ENCODE results near the gene MIA3.
"Not testable (repeated sequence)": the region's sequence is repeated elsewhere in the genome, so short reads cannot be mapped to it uniquely, and the experiment has no call there.

The MIA3 gene, protein sequence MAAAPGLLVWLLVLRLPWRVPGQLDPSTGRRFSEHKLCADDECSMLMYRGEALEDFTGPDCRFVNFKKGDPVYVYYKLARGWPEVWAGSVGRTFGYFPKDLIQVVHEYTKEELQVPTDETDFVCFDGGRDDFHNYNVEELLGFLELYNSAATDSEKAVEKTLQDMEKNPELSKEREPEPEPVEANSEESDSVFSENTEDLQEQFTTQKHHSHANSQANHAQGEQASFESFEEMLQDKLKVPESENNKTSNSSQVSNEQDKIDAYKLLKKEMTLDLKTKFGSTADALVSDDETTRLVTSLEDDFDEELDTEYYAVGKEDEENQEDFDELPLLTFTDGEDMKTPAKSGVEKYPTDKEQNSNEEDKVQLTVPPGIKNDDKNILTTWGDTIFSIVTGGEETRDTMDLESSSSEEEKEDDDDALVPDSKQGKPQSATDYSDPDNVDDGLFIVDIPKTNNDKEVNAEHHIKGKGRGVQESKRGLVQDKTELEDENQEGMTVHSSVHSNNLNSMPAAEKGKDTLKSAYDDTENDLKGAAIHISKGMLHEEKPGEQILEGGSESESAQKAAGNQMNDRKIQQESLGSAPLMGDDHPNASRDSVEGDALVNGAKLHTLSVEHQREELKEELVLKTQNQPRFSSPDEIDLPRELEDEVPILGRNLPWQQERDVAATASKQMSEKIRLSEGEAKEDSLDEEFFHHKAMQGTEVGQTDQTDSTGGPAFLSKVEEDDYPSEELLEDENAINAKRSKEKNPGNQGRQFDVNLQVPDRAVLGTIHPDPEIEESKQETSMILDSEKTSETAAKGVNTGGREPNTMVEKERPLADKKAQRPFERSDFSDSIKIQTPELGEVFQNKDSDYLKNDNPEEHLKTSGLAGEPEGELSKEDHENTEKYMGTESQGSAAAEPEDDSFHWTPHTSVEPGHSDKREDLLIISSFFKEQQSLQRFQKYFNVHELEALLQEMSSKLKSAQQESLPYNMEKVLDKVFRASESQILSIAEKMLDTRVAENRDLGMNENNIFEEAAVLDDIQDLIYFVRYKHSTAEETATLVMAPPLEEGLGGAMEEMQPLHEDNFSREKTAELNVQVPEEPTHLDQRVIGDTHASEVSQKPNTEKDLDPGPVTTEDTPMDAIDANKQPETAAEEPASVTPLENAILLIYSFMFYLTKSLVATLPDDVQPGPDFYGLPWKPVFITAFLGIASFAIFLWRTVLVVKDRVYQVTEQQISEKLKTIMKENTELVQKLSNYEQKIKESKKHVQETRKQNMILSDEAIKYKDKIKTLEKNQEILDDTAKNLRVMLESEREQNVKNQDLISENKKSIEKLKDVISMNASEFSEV (N-terminal part only)

DNA sequence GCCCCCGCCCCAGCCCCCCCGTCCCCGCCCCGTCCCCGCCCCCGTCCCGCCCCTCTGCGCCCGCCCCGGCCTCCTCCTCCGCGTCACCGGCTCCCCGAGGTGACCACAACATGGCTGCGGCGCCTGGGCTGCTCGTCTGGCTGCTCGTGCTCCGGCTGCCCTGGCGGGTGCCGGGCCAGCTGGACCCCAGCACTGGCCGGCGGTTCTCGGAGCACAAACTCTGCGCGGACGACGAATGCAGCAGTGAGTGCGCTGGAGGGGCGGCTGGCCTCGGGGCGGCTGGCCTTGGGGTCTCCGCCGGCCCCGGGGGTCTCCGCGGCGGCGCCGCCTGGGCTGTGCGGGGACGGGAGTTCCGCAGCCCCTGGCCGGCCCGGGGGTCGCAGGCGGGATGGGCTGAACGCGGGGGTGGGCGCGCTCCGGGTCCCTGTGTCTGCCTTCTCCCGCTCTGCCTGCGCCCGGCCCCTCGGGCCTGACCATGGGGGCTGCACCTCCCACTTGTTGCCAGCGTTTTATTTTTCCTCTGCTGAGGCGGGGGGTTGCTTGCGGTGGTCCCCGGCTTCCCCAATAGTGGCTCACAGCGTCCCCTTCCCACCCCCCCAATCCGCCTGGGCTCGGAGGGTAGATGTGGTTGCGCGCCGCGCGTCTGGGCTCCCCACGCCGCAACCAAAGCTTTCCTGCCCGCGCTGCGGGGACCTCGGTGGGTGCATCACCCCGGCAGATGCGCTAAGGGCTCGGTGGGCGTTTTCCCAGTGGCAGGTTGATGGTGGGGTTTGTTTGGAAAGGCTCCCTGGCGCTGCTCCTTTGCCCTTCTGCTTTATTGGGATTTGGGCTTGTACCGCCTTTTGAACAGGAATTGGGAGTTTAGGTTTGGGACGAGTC lies at the start of gene MIA3:
Gene MIA3, plus strand, starts transcription at position 97 of the 879 bp plus-strand sequence. Its CDS starts 14 bp downstream, at position 111.
- peak; percentile 29 to 58 for DNase-seq (ENCODE audit: low read depth in 2 of 2, low spot score in 1 of 2)

DNA sequence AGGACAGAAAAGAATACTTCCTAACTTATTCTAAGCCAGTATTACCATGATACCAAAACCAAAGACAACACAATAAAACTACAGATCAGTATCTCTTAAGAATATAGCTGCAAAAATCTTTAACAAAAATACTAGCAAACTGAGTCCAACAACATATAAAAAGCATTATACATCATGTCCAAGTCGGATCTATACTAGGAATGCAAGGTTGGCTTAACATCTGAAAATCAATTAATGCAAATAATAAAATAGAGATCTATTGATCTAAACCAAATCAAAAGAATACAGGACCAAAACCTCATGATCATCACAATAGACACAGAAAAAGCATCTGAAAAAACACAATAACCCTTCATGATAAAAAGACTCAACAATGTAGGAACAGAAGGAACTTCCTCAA lies 47.1 kb upstream of the MIA3 start:
- no peak for DNase-seq (ENCODE audit: low read depth in 2 of 2, low spot score in 1 of 2)

- DNase-seq (ENCODE audit: low read depth in 2 of 2, low spot score in 1 of 2), result no peak
Observed at GRCh38 chr1:222579316-222579715, 38.6 kb upstream of the MIA3 start.

- no peak for DNase-seq (ENCODE audit: low read depth in 2 of 2, low spot score in 1 of 2)
Observed at GRCh38 chr1:222582099-222582774, 35.7 kb upstream of the MIA3 start.

GRCh38 chr1:222583079-222583478 lies 34.8 kb upstream of the MIA3 start:
- no peak for DNase-seq (ENCODE audit: low read depth in 2 of 2, low spot score in 1 of 2)

DNA sequence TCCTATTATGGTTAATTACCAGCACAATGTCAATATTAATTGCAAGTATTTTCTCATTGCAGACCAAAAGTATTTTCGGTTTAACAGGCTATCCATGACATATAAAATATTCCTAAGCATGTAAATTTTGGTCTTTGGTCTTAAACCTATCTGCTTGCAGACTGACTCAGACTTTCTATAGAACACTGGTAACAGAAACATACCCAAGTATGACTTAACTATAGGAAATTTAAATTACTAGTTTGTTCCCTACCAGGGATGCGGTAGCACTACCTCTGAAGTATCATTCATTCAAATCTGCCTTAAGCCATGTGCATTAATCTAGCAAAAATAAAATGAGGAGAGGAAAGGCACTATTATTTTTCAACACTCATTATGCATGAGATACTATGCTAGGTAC lies 31.1 kb upstream of the MIA3 start:
- no peak for DNase-seq (ENCODE audit: low read depth in 2 of 2, low spot score in 1 of 2)

GRCh38 chr1:222588135-222588534 lies 29.8 kb upstream of the MIA3 start:
- DNase-seq (ENCODE audit: low read depth in 2 of 2, low spot score in 1 of 2), result no peak

GRCh38 chr1:222589462-222590302 lies 28.2 kb upstream of the MIA3 start, which contains the start of gene TAF1A:
Gene TAF1A, minus strand, starts transcription at chr1:222589933.
- peak; percentile 55 to 73 for DNase-seq (ENCODE audit: low read depth in 2 of 2, low spot score in 1 of 2)

- no peak for DNase-seq (ENCODE audit: low read depth in 2 of 2, low spot score in 1 of 2)
Observed at GRCh38 chr1:222592171-222592570, 25.7 kb upstream of the MIA3 start.

DNA sequence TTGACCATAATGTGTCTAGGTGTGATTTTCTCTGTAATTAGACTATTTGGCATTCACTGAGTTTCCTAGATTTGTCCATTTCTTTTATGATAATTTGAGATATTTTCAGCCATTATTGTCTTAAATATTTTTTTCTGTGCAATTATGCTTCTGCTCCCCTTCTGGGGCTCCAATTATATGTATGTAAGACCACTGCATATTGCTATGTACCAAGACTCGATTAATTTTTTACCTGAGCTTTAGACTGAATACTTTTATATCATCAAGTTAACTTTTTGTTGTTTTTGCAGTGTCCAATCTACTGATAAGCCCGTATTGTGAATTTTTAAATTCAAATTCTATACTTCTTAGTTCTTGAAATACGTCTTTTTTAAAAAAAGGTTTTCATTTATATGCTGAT lies 23.1 kb upstream of the MIA3 start:
- no peak for DNase-seq (ENCODE audit: low read depth in 2 of 2, low spot score in 1 of 2)

DNA sequence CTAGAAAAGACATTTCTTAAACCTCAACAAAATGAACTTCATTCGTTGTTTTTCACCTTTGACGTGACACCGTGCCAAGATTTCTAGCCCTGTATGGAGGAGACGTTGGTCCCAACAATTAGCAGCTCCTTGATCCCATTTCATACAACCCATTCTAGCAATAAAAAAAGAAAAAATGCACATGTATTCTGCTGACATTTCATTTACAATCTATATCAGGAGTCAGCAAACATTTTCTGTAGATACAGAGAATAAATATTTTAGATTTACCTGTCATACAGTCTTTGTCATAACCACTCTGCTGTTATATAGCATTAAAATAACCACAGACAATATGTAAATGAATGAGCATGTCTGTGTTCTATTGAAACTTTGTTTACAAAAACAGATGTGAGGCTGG lies 21.2 kb upstream of the MIA3 start:
- no peak for DNase-seq (ENCODE audit: low read depth in 2 of 2, low spot score in 1 of 2)

GRCh38 chr1:222600281-222600680 lies 17.6 kb upstream of the MIA3 start:
- no peak for DNase-seq (ENCODE audit: low read depth in 2 of 2, low spot score in 1 of 2)

DNA sequence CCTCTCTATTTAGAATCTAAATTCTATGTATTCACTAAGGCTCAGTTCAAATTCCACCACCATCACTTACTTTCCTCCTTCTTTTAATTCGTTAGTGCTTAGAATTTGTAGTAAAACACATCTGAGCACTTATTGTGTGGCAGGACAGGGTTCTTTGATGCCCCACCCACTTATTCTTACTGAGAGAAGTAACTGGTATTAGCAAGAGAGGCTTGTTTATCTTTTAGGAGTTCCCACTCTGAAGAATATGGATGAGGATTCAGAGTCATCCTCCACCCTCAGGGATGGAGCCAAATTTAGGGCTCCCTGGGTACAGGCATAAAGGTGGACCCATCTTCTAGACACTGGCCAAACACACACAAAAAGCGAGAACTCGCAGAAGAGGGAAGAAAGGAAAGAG lies 16.6 kb upstream of the MIA3 start:
- DNase-seq (ENCODE audit: low read depth in 2 of 2, low spot score in 1 of 2), result no peak

DNA sequence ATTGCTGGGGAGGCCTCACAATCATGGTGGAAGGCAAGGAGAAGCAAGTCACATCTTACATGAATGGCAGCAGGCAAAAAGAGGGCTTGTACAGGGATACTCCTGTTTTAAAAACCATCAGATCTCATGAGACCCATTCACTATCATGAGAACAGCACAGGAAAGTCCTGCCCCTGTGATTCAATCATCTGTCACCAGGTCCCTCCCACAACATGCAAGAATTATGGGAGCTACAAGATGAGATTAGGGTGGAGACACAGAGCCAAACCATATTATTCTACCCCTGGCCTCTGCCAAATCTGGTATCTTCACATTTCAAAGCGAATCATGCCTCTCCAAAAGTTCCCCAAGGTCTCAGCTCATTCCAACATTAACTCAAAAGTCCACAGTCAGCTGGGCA lies 11.1 kb upstream of the MIA3 start:
- no peak for DNase-seq (ENCODE audit: low read depth in 2 of 2, low spot score in 1 of 2)

DNA sequence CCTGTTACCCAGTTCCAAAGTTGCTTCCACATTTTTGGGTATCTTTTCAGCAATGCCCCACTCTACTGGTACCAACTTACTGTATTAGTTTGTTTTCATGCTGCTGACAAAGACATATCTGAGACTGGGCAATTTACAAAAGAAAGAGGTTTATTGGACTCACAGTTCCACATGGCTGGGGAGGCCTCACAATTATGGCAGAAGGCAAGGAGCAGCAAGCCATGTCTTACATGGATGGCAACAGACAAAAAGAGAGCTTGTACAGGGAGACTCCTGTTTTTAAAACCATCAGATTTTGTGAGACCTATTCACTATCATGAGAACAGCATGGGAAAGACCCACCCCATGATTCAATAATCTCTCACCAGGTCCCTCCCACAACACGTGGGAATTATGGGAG lies 8.8 kb upstream of the MIA3 start:
- not testable (repeated sequence) for DNase-seq (ENCODE audit: low read depth in 2 of 2, low spot score in 1 of 2)

DNA sequence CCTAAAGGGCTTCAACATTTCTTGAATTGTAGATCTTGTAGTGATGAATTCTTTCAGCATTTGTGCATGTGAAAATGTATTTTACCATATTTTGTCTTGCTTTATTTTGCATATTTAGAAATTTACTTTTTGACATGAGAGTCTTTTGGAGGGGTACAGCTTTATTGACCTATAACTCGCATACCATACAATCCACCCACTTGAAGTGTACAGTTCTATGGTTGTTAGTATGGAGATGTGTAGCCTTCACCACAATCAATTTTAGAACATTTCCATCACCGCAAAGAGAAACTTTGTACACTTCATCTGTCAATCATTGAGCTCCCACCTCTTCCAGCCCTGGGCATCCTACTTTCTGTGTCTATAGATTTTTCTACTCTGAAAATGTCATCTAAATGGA lies 7.2 kb upstream of the MIA3 start:
- no peak for DNase-seq (ENCODE audit: low read depth in 2 of 2, low spot score in 1 of 2)

DNA sequence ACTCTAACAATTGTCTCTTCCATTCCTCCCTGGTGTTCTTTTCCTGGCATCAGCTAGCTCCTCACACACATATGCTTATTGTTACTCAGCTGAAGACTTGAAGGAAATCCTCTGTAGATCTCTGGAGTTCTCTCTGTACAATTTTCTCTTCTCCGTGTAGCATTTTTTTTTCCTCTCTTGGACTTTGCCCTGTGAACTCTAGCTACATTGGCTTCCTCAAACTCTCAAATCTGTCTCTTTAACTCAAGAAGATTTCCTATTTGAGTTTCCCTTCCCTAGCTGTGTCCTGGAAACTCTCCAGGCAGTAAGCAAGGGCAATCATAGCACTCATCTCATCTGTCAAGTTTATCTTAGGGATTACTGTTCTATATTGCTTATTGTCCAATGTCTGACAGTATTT lies 4.3 kb upstream of the MIA3 start:
- DNase-seq (ENCODE audit: low read depth in 2 of 2, low spot score in 1 of 2), result no peak

GRCh38 chr1:222616525-222616924 lies 1.4 kb upstream of the MIA3 start:
- DNase-seq (ENCODE audit: low read depth in 2 of 2, low spot score in 1 of 2), result no peak
